RWPE1 (cell line): ENCODE results near the gene TMEM218.
A peak's percentile ranks its signal among the peaks of the same experiment; 100 is the strongest.
"Not testable (repeated sequence)": the region's sequence is repeated elsewhere in the genome, so short reads cannot be mapped to it uniquely, and the experiment has no call there.

Experiments used
- CTCF ChIA-PET: fragments of 350-600 bp; sonication (Branson Sonifier 250); formaldehyde crosslinking; extraction: SDS; loops from one replicate; lab custom pipeline; 2021; lab: Yijun Ruan, JAX
- POLR2A ChIA-PET: fragments of 400-600 bp; formaldehyde crosslinking; extraction: SDS; loops from one replicate; lab custom pipeline; 2020; ENCODE audit warnings: antibody characterized with exemption; ENCODE audit not compliant: low non-redundant PET; lab: Yijun Ruan, JAX
- DNase-seq: peaks from one replicate; pipeline ENCODE4 v3.0.0; 2012; ENCODE audit warnings: low spot score
- H3K27ac ChIP-seq: fragments of 450-650 bp; 2 replicates; pipeline ENCODE4 v1.5.1; 2017
- TF ChIP-seq, protein P1 (sequence below): fragments of 450-650 bp; conservative IDR thresholded peaks from 2 replicates; pipeline ENCODE4 v1.5.1; 2017; ENCODE audit warnings: low read depth, mild to moderate bottlenecking

TMEM218 gene

GRCh38 chr11:125090816-125091215, 20.6 kb downstream of the TMEM218 start:
- POLR2A ChIA-PET: interaction anchor here (0.6 to 0.9 kb wide), 2 partner anchors 21 to 34 kb away, joined by 3 to 4 read pairs; no protein-coding TSS in a partner anchor
- no peak for DNase-seq
- CTCF ChIA-PET: interaction anchor here (0.6 to 1.6 kb wide), 6 partner anchors 18 to 322 kb away, joined by 3 to 4 read pairs (median 3); no protein-coding TSS in a partner anchor
- TF ChIP-seq, protein P1, sequence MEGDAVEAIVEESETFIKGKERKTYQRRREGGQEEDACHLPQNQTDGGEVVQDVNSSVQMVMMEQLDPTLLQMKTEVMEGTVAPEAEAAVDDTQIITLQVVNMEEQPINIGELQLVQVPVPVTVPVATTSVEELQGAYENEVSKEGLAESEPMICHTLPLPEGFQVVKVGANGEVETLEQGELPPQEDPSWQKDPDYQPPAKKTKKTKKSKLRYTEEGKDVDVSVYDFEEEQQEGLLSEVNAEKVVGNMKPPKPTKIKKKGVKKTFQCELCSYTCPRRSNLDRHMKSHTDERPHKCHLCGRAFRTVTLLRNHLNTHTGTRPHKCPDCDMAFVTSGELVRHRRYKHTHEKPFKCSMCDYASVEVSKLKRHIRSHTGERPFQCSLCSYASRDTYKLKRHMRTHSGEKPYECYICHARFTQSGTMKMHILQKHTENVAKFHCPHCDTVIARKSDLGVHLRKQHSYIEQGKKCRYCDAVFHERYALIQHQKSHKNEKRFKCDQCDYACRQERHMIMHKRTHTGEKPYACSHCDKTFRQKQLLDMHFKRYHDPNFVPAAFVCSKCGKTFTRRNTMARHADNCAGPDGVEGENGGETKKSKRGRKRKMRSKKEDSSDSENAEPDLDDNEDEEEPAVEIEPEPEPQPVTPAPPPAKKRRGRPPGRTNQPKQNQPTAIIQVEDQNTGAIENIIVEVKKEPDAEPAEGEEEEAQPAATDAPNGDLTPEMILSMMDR: no peak
- H3K27ac ChIP-seq: peak overlapping the region; percentile 2; the same call in 1 of the 2 replicates

- POLR2A ChIA-PET, CTCF ChIA-PET, DNase-seq, H3K27ac ChIP-seq: not testable (repeated sequence)
Measured at GRCh38 chr11:125090151-125090550, 21.3 kb downstream of the TMEM218 start.

GRCh38 chr11:125089481-125089880, 21.9 kb downstream of the TMEM218 start:
- POLR2A ChIA-PET, CTCF ChIA-PET: not testable (repeated sequence)

GRCh38 chr11:125088576-125089455, 22.6 kb downstream of the TMEM218 start:
- peak overlapping the region; percentile 97; the same call in 1 of the 2 replicates for H3K27ac ChIP-seq
- TF ChIP-seq, protein P1: no peak
- ChIA-PET CTCF (no interaction called here), POLR2A (no interaction called here)
- no peak for DNase-seq

More at GRCh38 chr11:125089481-125089880, 21.9 kb downstream of the TMEM218 start:
- not testable (repeated sequence) for DNase-seq, H3K27ac ChIP-seq

DNA sequence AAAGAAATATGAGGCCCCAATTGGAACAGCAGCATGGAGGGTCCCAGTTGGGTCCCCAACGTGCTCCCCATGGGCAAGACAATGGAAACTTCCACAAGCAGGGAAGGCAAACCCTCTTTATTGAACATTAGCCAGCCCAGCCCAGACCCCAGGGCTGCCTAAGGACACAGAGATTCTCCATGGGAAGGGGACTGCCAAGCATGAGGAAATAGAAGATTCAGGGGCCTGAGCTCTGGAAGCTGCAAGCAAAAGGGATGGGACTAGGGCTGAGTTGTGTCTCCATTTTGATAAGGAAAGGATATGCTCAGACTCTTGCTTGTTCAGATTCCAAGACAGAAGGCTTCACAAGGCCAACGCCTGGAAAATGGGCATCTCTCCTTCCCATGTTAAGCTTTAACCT, 23.3 kb downstream of the TMEM218 start:
- ChIA-PET CTCF (no interaction called here), POLR2A (no interaction called here)
- H3K27ac ChIP-seq: peak overlapping the region; percentile 97
- TF ChIP-seq, protein P1: no peak
- no peak for DNase-seq

DNA sequence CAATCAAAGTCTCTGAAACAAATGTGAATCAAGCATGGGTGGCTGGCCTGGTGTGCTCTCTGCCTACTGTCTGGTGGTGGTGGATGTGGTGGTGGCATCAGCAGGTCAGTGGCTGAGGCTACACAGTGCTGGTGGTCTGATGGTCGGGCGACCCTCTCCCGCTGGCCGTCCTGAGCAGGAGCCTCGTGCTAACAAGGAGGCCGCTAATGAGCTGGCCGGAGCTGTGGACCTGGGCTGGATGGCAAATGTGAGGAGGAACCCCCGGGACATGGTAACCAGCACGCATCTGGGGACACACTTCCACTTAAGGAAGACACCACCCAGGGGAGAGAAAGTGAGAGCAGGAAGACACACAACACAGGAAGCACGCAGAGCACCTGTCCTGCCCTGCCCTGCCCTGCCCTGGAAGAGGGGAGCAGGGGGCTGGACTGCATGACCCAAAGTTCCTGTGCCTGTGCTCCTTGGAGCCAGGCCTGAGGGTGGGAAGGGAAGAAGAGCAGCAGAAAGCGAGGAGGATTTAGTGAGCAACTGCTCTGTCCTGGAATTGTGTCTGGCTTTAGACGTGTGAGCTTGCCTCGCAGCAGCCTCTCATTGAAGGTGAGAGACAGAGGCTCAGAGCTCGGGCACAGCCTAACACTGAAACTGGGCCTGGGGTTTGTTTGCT, 24.7 kb downstream of the TMEM218 start:
- ChIA-PET POLR2A (no interaction called here), CTCF (no interaction called here)
- DNase-seq: no peak
- peak overlapping the region; percentile 97 for H3K27ac ChIP-seq
- TF ChIP-seq, protein P1: no peak

DNA sequence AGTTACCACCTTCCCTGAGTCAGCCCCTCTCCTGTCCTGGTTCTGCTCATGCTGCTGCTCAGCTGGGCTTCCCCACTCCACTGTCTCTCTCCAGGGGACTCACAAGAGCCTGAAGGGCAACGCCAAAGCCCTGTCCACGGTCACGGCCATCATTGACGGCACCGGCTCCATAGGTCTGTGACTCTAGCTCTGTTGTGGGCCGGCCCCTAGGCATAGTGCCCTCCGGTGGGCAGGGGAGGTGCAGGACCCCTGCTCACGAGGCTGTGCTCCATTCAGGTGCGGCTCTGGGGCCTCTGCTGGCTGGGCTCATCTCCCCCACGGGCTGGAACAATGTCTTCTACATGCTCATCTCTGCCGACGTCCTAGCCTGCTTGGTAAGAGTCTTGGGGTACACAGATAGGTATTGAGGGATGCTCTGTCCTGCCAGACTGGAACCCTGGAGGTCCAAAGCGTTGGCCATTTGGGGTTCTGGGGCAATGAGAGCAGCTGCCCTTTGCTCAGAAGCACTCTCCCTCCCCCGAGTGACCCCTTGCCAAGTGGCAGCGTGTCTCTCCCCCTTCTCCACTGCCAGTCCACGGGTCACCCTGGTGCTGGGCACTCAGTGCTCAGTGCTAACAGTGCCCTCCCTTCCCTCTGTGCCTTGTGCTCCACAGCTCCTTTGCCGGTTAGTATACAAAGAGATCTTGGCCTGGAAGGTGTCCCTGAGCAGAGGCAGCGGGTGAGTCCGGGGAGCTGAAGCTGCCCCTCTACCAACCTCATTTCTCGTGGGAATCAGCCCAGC, 25.9 kb downstream of the TMEM218 start:
- TF ChIP-seq, protein P1: no peak
- POLR2A ChIA-PET: no interaction called here

More for the DNA sequence above, 25.9 kb downstream of the TMEM218 start:
- no peak for DNase-seq
- peak overlapping the region; percentile 97 for H3K27ac ChIP-seq
- CTCF ChIA-PET: interaction anchor here (1.0 kb wide), 1 partner anchor 56 kb away, joined by 5 read pairs; no protein-coding TSS in a partner anchor
